NB4 (cell line): ENCODE data around the gene CWC22.

Experiments used
- CTCF ChIP-seq: IDR thresholded peaks from one replicate; pipeline ENCODE4 v1.5.1; 2012; ENCODE audit warnings: low read depth, low read length
- MYC ChIP-seq: IDR thresholded peaks from 2 replicates; pipeline ENCODE4 v1.6.1; 2011; ENCODE audit warnings: low read depth, low read length
- POLR2A ChIP-seq: IDR thresholded peaks from 2 replicates; pipeline ENCODE4 v1.6.1; 2011; ENCODE audit warnings: mild to moderate bottlenecking; ENCODE audit not compliant: insufficient read length; ENCODE audit errors: extremely low read depth
- TF ChIP-seq, protein P1 (sequence below): IDR thresholded peaks from 2 replicates; pipeline ENCODE4 v1.6.1; 2011; ENCODE audit warnings: low read depth, low read length

GRCh38 chr2:180046776-180047175, 39.7 kb upstream of the CWC22 start:
- no peak for TF ChIP-seq CTCF
- TF ChIP-seq POLR2A, result no peak
- no peak for TF ChIP-seq MYC
- TF ChIP-seq, protein P1, sequence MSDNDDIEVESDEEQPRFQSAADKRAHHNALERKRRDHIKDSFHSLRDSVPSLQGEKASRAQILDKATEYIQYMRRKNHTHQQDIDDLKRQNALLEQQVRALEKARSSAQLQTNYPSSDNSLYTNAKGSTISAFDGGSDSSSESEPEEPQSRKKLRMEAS, result no peak
